LNCaP clone FGC (cell line): ENCODE data around the gene NEK10.
"Not testable (repeated sequence)": the region's sequence is repeated elsewhere in the genome, so short reads cannot be mapped to it uniquely, and the experiment has no call there.

Experiments
- DNase-seq: peaks from one replicate; pipeline ENCODE4 v3.0.0-alpha.2; 2011; ENCODE audit warnings: low read depth
- H3K4me3 ChIP-seq: 2 replicates; pipeline ENCODE4 v1.5.1; 2011; ENCODE audit warnings: mild to moderate bottlenecking, low read depth, low read length, control low read depth
- TF ChIP-seq, protein P1 (sequence below): IDR thresholded peaks from 2 replicates; pipeline ENCODE4 v1.5.1; 2012; ENCODE audit warnings: mild to moderate bottlenecking; ENCODE audit not compliant: control insufficient read depth, insufficient read depth; ENCODE audit errors: extremely low read depth

The NEK10 gene

DNA sequence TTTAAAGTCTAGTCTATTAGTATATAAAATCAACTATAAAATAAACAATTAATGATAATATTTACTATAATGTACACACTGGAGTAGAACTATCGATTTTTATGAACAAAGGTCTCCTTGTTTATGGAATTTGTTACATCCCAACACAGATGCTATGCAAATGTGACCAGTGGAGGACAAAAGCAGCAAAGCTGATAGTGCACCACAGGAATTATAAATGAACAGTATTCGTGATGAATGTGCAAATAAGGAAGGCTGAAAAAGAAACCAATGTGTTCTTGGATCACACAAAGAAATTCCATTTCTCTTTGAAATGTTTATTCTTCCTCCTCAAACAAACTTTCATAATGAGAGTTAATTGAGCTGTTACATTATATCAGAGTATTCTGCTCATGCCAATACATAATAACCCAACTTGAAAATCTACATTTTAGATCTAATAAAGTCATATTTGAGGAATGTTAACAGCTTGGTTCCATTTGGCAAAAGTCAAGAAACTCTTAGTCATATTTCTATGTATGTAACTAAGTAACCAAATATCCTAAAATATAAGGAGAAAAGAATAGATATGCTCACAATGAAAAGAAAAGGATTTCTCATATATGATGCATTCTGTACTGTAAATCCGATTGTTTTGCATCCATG, 79.3 kb downstream of the NEK10 start:
- no peak for DNase-seq
- H3K4me3 ChIP-seq: no peak overlapping the region
- TF ChIP-seq, protein P1, sequence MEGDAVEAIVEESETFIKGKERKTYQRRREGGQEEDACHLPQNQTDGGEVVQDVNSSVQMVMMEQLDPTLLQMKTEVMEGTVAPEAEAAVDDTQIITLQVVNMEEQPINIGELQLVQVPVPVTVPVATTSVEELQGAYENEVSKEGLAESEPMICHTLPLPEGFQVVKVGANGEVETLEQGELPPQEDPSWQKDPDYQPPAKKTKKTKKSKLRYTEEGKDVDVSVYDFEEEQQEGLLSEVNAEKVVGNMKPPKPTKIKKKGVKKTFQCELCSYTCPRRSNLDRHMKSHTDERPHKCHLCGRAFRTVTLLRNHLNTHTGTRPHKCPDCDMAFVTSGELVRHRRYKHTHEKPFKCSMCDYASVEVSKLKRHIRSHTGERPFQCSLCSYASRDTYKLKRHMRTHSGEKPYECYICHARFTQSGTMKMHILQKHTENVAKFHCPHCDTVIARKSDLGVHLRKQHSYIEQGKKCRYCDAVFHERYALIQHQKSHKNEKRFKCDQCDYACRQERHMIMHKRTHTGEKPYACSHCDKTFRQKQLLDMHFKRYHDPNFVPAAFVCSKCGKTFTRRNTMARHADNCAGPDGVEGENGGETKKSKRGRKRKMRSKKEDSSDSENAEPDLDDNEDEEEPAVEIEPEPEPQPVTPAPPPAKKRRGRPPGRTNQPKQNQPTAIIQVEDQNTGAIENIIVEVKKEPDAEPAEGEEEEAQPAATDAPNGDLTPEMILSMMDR: no peak

DNA sequence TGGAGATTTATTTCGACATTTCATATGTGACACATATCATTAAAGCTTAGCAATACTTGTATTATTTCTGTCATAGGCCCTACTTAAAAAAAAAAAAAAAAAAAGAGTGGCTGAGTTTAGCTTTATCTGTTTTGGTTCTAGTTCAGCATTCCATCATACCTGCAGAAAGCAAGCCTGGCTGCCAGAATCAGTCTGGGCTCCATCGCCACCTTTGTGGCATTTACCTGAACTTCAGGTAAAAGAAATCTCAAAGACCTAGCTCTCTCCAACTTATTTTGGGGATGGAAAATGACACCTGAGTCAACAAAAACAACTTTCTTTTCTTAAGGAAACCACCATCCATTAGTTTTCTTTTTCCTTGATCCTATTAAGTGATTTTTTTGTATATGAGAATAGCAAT, 82.1 kb downstream of the NEK10 start:
- TF ChIP-seq, protein P1: no peak
- DNase-seq: no peak

DNA sequence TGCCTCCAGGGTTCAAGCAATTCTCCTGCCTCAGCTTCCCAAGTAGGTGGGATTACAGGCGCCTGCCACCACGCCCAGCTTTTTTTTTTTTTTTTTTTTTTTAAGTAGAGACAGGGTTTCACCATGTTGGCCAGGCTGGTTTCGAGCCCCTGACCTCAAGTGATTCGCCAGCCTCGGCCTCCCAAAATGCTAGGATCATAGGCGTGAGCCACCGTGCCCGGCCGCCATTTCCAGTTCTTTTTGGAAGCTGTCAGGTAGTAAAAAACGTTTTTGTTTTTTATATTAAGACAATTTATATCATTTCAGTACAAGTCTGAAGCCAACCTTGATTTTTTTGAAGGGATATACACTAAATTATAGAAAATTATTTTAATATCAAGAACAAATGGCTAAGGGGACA, 82.7 kb downstream of the NEK10 start:
- not testable (repeated sequence) for H3K4me3 ChIP-seq, DNase-seq

More for the DNA sequence above, 82.1 kb downstream of the NEK10 start:
- H3K4me3 ChIP-seq: no peak overlapping the region

DNA sequence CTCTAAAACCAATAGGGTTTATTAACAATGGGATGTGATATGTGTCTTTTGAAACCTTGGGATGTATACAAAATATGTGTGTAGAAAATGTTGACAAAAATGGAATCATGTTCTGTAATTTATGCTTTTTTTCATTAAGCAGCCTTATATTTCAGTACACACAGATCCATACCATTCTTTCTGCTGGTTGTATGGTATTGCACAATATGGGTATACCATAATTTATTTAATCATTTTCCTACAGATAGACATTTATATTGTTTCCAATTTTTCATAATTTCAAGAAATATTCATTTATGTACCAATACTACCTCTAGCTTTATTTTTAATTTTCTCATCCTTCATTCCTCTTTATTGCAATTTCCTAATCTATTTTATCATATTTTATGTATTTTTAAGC, 83.5 kb downstream of the NEK10 start:
- TF ChIP-seq, protein P1: no peak
- DNase-seq: no peak
- H3K4me3 ChIP-seq: no peak overlapping the region

DNA sequence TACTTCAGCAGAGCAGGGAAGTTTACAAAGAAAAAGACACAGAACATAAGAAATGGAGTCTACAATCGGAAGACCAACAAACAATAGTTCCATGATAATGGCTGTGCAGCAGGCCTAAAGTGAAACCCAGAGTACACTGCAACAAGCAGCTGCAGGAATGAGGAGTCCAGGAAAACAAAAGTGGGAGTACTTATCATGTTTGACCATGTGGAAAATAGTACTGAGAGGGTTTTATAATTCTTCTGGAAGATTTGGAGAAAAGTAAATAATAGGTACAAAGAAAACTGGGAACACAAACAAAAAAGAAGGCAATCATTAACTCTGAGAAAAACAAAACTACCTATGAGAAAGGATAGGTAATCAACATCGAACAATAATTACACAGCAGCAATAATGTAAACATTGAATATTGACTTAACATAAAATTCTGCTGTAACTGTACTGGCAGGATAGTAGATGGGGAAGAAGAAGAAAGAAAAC, 87.5 kb downstream of the NEK10 start:
- TF ChIP-seq, protein P1: no peak
- DNase-seq: peak; percentile 59
- no peak overlapping the region for H3K4me3 ChIP-seq

DNA sequence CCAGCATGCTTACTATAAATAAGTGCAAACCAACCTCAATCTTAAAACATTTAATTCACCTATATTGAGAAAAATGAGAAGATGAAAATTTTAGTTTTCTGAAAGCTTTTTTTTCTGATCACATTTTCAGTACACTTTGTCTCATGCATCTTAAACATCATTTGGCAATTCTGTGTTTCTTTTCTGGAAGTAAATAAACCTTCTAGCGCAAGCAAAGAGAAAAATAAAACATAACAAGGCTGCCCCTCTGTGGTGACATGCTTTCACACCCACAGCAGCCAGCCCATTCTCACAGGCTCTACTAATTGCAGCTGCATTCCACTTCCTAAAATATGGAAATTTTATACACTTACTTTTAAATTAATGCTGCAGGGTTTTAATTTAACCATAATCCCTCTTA, 90.1 kb downstream of the NEK10 start:
- DNase-seq: no peak
- H3K4me3 ChIP-seq: no peak overlapping the region
- TF ChIP-seq, protein P1: peak; percentile 82

DNA sequence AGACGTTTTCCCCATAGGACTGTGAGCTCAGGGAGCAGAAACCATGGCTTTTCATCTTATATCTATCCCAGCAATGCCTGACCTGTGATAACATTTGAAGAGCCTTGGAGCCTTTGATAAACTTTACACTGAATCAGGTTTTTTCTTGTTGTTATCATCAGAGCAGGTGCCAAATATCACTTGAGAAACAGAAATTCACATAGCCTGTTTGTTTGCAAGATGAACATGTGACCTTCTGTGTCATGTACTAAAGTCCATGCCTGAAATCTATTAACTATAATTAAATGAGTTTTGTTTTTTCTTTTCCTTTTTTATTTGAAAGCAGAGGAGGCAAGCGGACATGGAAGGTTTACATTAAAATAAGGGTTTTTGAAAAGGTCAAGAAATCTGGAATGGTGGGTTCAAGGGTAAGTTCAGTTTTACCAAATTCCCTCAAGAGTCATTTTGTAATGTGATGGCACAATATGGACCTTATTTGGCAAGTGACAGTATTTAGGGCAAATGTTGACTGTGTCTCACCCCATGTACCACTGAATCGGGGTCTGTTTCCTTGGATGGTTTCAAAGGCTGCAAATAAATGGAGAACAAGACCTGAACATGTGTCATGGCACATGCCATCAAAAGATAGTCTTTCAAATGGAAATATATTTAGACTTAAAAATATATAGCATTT, 90.7 kb downstream of the NEK10 start:
- DNase-seq: no peak
- TF ChIP-seq, protein P1: no peak

More for the DNA sequence above, 90.7 kb downstream of the NEK10 start:
- H3K4me3 ChIP-seq: no peak overlapping the region
